Nucleus accumbens (tissue), 56 donors: ENCODE data around the gene MGAT5B.

Experiments used
- DNase-seq, 56 donors: peaks; one replicate each; lab custom pipeline; 2025; lab: John Stamatoyannopoulos, UW

MGAT5B gene

DNA sequence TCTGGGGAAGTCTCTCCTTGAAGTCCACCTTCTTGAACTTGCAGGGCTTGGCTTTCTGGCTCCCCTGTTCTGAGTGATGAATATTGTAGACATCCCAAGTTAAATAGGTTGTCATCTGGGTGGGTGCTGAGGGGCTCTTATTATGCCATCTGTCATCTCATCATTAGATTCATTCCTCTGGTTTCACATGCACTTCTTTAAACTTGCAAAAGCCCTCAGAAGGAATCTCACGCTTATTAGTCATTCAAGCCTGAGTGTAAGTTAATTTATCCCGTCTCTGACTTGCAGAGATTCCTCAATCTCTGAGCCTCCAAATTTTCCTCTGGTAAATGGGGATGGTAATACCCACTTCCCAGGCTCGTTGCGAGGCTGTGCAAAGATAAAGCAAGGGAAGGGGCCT is 5.7 kb downstream of the MGAT5B start:
- peak in 1 of 56 donors; percentile 23 for DNase-seq

DNA sequence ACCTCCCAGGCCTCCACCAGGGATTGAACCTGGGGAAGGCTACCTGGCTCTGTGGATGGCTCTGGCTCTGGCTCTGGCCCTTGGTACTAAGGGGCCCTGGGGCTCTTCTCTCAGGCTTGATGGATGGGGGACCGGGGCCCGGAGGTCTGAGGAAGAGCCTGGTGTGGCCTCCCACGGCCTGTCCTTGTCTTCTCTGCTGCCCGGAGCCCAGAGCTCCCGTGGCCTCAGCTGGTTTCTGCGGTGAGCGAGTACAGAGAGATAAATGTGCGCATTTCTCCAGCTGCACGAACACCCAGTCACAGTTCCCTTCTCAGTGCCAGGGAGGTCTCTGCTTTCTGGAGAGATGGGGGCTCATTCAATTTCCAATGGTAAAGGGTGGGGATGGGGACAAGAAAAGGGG is 9.2 kb downstream of the MGAT5B start:
- DNase-seq = no peak

DNA sequence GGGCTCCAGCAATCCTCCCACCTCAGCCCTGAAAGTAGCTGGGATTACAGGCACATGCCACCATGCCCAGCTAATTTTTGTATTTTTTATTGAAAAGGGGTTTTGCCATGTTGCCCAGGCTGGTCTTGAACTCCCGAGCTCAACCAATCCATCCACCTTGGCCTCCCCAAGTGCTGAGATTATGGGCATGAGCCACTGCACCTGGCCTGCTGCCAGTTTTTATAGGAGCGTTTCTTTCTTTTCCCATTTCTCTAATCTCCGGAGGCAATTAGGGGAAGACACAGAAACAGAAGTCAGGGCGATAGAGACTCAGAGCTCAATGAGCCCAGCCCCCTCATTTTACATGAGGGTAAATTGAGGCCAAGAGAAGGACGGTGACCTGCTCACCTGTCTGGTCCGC is 10.4 kb downstream of the MGAT5B start:
- no peak for DNase-seq

DNA sequence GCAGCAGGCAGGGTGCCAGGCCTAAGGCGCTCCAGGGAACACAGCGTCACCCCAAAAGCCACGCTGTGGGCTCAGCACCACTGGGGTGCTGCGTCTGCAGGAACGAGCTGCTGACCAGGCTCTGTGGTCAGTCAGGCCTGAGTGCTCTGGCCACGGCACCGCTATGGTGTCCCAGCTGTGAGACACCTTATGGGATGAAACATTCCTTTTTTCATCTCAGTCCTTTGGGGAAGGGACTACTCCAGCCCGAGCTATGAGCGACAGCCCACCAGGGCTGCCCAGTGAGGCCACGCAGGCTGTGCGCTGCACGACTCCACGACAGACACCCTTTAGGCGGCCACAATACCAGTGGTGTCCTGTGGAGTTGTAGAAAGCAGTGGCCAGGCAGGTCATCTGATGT is 11.1 kb downstream of the MGAT5B start:
- no peak for DNase-seq

DNA sequence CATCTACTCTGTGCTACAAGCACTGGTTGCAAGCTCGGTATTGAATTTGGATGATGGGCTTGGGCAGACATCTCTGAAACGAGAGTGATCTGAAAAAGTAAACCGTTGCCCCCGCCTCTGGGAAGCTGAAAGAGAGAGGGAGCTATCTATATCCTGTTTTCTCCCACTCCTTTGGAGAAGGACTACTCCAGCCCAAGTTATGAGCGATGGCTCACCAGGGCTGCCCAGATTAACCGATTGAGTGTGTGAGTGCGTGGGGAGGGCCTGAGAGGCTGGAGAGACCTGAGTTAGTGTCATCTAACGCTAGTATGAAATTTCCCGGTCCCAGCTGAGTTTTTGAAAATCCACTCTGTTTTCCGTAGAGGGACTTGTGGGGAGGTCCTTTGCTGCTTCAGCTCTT is 11.5 kb downstream of the MGAT5B start:
- no peak for DNase-seq

DNA sequence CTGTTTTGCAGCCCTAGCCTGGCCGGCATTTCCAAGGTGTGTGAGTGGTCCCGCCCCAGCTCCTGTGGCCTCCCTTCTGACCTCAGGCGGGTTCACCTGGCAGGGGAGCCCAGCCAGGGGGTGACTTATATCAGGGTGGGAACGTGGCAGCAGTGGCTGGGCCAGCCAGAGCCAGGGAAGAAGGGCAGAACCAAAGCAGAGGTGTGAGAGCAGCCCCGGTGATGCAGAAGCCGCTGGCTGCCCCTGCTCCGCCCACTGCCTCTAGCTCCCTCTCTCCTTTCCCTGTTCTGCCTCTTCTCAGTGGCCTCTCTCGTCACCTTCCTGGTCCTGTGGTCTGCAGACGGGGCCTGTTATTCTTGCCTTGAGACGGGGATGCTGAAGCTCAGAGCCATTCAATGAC is 12.1 kb downstream of the MGAT5B start:
- DNase-seq = no peak

GRCh38 chr17:76880971-76881370 is 12.8 kb downstream of the MGAT5B start:
- no peak for DNase-seq

DNA sequence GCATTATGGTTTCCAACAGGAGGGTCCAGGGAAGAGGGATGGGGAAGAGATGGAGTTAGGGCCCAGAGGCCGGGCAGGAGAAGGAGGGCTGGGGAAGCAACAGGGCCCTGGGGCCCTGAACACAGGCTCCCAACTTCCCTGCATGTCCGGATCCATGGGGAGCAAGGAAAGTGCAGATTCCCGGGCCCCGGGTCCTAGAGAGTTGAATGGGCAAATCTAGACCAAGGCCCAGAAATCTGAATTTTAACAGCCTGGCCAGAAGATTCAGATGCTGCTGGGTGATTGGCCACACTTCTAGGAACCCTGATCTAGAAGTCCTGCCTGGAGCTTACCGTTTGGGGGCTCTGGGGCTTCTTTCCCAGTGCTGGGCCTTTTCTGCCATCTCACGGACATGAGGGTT is 13.2 kb downstream of the MGAT5B start:
- DNase-seq = no peak

DNA sequence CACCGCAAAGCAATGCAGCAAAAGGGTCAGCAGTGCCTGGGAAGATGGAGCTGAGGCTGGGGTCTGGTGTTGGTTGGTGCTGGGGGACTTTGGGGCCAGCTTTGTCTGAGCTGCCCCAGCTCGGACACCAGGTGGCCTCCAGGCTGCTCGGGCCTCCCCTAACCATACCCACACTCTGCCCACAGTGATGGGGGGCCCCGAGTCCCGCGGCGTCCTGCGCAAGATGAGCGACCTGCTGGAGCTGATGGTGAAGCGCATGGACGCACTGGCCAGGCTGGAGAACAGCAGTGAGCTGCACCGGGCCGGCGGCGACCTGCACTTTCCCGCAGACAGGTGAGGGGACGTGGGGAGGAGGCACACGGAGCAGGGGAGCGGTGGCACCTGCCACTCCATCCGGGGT is 13.8 kb downstream of the MGAT5B start:
- no peak for DNase-seq

DNA sequence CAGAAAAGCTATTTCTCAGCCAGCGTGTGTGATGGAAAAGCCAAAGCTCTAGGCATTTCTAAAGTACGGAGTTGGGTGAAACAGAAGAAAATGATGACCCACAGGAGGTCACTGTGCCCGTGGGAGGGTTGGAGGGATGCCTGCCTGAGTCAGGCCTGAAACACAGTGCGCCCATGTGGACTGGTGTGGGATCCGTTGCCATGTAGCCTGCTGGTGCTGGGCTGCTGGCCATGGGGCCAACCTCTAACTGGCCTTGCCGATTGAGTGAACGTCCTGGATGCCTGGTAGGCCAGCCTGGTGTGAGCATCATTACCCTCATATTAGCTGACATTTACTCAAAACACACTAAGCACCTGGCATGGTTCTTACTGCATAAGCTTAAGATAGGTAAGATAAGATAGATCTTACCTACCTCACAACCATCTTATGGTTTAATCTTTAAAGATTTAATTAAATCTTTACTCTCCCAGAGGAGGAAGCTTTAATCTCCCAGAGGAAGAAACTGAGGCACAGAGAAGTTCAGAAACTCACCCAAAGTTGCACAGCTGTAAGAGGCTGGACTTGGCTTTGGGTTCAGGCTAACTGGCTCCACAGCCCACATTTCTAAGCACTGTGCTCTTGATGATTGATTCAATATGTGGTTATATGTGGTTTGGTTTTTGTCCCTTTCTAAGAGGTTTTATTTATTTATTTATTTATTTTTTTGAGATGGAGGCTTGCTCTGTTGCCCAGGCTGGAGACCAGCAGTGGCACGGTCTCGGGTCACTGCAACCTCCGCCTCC is 15.7 kb downstream of the MGAT5B start:
- peak in 12 of 56 donors; percentile 4 to 47 (median 18) for DNase-seq

DNA sequence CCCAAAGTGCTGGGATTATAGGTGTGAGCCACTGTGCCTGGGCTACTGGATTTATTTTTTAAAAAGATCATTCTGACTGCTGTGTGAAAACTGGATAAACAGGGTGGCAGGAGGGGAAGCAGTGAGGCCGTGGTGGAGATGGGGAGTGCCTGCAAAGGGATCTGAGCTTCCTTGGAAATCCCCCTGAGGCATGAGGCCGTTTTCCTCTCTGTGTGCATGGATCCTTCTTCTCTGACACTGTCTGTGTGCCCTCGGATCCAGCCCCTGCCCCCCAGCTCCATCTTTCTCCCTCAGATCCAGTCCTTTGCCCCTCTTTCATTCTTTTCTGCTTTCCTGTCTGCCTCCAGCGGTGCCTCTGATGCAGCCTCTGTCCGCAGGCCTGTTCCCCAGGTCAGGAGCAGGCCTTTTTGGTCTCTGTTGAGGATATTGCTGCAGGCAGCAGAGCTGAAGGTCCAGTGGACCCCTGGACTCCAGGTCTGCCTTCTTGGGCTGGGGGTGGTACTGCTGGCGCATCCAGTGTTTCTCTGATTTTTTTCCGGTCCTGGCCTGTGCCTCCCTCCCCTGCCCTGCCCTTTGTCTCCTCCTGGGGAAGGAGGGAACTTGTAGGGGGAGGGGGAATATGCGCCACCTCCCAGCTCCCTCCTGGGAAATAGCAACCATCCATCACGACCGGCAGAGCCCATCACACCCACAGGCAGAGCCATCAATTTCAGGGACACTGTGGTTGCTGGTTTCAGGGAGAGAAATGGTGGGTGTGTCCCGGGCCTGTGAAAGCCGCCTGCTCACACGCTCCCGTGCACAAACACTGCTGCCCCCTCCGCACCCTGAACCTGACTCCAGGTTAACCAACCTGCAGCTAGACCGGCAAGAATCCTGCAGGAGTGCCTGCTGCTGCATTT is 17.0 kb downstream of the MGAT5B start:
- no peak for DNase-seq

DNA sequence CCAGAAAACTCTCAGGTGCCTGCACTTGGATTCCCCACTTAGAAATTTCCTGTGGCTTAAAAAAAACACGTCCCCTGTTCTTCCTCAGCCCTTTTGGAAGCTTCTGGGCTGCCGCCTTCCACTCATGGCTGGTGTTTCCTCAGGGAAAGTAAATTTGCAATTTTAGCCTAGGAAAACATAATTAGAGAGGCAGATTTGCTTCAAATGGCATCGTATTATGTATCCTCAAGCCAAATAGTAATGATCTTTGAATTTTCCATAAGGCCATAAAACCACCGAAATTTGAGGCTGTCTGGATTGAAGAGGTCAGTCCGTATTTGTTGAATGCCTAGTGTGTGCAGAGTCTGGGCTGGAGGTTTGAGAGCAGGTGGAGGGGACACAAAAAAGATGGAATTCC is 17.7 kb downstream of the MGAT5B start:
- DNase-seq = no peak

DNA sequence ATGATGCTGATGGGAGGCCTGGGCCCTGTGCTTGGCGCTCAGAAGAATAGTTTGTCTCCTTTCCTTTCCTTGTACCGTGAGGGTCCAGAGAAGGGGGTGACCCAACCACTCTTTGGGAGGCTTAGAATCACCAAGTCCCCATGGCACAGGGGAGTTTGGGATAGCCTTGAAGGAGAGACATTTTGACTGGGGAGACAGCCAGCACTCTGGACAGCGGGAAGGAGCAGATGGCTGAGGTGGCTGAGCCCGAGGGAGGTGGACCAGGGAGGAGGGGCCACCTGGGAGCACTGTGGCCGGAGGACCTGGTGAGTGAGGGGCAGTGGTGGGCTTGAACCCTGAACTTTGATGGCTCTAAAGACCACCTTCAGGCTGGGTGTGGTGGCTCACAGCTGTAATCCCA is 18.2 kb downstream of the MGAT5B start:
- no peak for DNase-seq

DNA sequence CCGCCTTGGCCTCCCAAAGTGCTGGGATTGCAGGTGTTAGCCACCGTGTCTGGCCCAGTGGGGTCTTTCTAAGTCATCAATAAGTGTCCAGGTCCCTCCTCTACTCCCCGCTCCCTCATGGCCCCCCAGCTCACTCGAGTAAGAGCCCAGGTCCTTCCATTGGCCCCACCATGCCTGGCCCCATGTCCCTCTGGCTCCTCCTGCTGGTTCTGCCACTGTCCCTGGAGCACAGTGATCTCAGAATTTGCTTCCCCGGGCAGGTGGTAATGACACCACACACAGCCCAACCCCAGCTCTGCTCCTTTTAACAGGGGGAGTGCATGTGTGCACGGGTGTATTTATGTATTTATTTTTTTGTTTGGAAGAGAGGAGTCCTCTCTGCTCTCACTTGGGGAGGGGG is 19.6 kb downstream of the MGAT5B start:
- DNase-seq = no peak

GRCh38 chr17:76888661-76889060 is 20.5 kb downstream of the MGAT5B start:
- DNase-seq = no peak

GRCh38 chr17:76889323-76889722 is 21.1 kb downstream of the MGAT5B start:
- no peak for DNase-seq

DNA sequence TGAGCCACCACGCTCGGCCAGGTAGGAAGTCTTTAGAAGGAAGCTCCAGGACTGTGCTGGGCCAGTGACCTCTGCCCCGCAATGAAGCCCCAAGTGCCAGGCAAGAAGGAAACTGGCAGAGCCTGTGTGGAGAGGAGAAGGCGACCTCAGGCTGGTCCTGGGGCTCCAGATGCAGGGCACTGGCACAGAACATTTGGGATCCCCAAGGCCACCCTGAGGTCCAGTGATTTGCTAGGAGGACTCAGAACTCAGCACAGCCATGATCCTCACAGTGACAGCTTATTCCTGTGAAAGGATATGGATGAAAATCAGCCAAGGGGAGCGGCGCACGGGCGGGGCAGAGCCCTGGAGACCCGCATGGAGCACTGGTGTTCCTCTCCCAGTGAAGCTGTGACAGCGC is 24.1 kb downstream of the MGAT5B start:
- no peak for DNase-seq

GRCh38 chr17:76893623-76894334 is 25.6 kb downstream of the MGAT5B start:
- peak in 28 of 56 donors; percentile 7 to 58 (median 32) for DNase-seq

GRCh38 chr17:76894842-76895241 is 26.6 kb downstream of the MGAT5B start:
- no peak for DNase-seq

DNA sequence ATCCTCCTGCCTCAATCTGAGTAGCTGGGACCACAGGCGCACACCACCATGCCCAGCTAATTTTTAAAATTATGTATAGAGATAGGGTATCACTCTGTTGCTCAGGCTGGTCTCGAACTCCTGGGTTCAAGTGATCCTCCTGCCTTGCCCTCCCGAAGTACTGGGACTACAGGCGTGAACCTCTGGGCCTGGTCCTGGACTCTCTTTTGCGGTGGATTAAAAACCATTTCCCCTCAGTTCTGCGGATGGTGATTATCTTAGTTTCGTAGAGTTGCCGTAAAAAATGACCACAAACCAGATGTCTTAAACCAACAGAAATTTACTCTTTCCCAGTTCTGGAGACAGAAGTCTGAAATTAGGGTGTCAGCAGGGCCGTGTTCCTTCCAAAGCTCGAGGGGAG is 28.8 kb downstream of the MGAT5B start:
- no peak for DNase-seq

DNA sequence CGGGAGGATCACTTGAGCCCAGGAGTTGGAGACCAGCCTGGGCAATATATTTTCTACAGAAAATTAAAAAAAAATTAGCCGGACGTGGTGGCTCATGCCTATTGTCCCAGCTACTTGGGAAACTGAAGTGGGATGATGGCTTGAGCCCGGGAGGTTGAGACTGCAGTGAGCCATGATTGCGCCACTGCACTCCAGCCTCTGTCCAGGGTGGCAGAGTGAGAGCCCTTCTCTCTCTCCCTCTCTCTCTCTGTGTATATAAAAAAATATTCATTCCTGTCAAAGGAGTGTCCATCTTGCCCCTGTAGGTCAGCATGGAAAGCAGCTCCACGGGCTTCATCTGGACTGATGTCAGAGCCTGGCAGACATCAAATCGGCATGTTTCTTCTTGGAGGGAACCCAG is 31.2 kb downstream of the MGAT5B start:
- no peak for DNase-seq
